K562 (cell line): ENCODE measurements around the gene PI16. TPM values are rescaled to one million over a fixed set of nuclear protein-coding genes. Genes with fewer than 3 reads are reported as not detected.

Source experiments
- ARHGAP35 ChIP-seq: fragments of 450-650 bp; IDR thresholded peaks from 2 replicates; pipeline ENCODE4 v1.6.1; 2018; ENCODE audit not compliant: partially characterized antibody
- ATF1 ChIP-seq, 2 experiments: fragments of 450-650 bp in 1 of 2; IDR thresholded peaks; 2 replicates each; pipeline ENCODE4 v1.6.1; 2016; ENCODE audit warnings: missing compliant biosample characterization in 1 of 2, missing genetic modification characterization in 1 of 2
- CBFA2T3 ChIP-seq: fragments of 450-650 bp; IDR thresholded peaks from 2 replicates; pipeline ENCODE4 v1.6.1; 2017
- CBX3 ChIP-seq, 2 experiments: IDR thresholded peaks; 1 replicate in 1 of 2; 2 replicates in 1 of 2; pipeline ENCODE4 v1.6.1; 2012; ENCODE audit warnings: inconsistent platforms in 2 of 2, low read length in 2 of 2, borderline replicate concordance in 1 of 2, control low read depth in 1 of 2
- CTBP1 ChIP-seq: fragments of 450-650 bp; IDR thresholded peaks from 2 replicates; pipeline ENCODE4 v1.6.1; 2016; ENCODE audit warnings: borderline replicate concordance
- ETS2 ChIP-seq: IDR thresholded peaks from 2 replicates; pipeline ENCODE4 v1.6.1; 2016; ENCODE audit warnings: borderline replicate concordance, missing genetic modification characterization, mild to moderate bottlenecking, moderate library complexity, missing compliant biosample characterization; ENCODE audit not compliant: poor library complexity, severe bottlenecking
- FOS ChIP-seq: IDR thresholded peaks from 3 replicates; pipeline ENCODE4 v1.6.1; 2011; ENCODE audit not compliant: insufficient read length; ENCODE audit errors: extremely low read depth
- FOSL1 ChIP-seq: fragments of 200-800 bp; sonication (Bioruptor generic); conservative IDR thresholded peaks from 2 replicates; pipeline ENCODE4 v1.6.1; 2016; ENCODE audit warnings: missing genetic modification characterization, missing compliant biosample characterization
- GATA2 ChIP-seq: sonication (generic); formaldehyde crosslinking; IDR thresholded peaks from 2 replicates; pipeline ENCODE4 v1.4.0; 2020; ENCODE audit warnings: mild to moderate bottlenecking, missing genetic modification reagents
- JUN ChIP-seq, 2 experiments: sonication (generic) in 1 of 2; formaldehyde crosslinking in 1 of 2; IDR thresholded peaks; 2 replicates each; pipeline versions ENCODE4 v1.6.1 to v1.8.0; 2012 to 2022; ENCODE audit warnings: borderline replicate concordance in 2 of 2, mild to moderate bottlenecking in 2 of 2, improper control_type of control experiment in 1 of 2, low read depth in 1 of 2, low read length in 1 of 2, missing genetic modification reagents in 1 of 2
- KAT2B ChIP-seq: IDR thresholded peaks from one replicate; pipeline ENCODE4 v1.6.1; 2012; ENCODE audit warnings: low read depth, mild to moderate bottlenecking, control low read depth, inconsistent platforms, low read length, moderate library complexity
- KDM1A ChIP-seq, 2 experiments: fragments of 450-650 bp; IDR thresholded peaks; 2 replicates each; pipeline ENCODE4 v1.6.1; 2016; ENCODE audit warnings: mild to moderate bottlenecking in 2 of 2
- MAFF ChIP-seq: IDR thresholded peaks from 2 replicates; pipeline ENCODE4 v1.6.1; 2012; ENCODE audit warnings: low read length, improper control_type of control experiment
- NCOR1 ChIP-seq: fragments of 450-650 bp; IDR thresholded peaks from 2 replicates; pipeline ENCODE4 v1.6.1; 2016; ENCODE audit warnings: mild to moderate bottlenecking, moderate library complexity
- NFYB ChIP-seq: IDR thresholded peaks from 2 replicates; pipeline ENCODE4 v1.6.1; 2011; ENCODE audit warnings: mild to moderate bottlenecking, moderate library complexity; ENCODE audit not compliant: insufficient read length; ENCODE audit errors: extremely low read depth
- PBX2 ChIP-seq, 2 experiments: IDR thresholded peaks in 1 of 2; conservative IDR thresholded peaks in 1 of 2; 2 replicates each; pipeline ENCODE4 v1.6.1; 2016; ENCODE audit warnings: low read depth in 2 of 2, mild to moderate bottlenecking in 1 of 2, missing compliant biosample characterization in 1 of 2, missing genetic modification characterization in 1 of 2, moderate library complexity in 1 of 2
- PYGO2 ChIP-seq: fragments of 450-650 bp; IDR thresholded peaks from 2 replicates; pipeline ENCODE4 v1.6.1; 2016; ENCODE audit warnings: mild to moderate bottlenecking, missing genetic modification characterization, moderate library complexity, missing compliant biosample characterization
- SMARCC2 ChIP-seq: fragments of 450-650 bp; IDR thresholded peaks from 2 replicates; pipeline ENCODE4 v1.6.1; 2017; ENCODE audit warnings: antibody characterized with exemption, moderate library complexity, mild to moderate bottlenecking, low read depth
- SREBF1 ChIP-seq: fragments of 150-350 bp; IDR thresholded peaks from 2 replicates; pipeline ENCODE4 v1.6.1; 2014; ENCODE audit warnings: antibody characterized with exemption, low read depth, low read length, borderline replicate concordance
- TAF1 ChIP-seq: IDR thresholded peaks from 2 replicates; pipeline ENCODE4 v1.6.1; 2011; ENCODE audit warnings: mild to moderate bottlenecking, low read length, moderate library complexity; ENCODE audit not compliant: insufficient read depth, control insufficient read depth, severe bottlenecking; ENCODE audit errors: extremely low read depth
- TEAD4 ChIP-seq, 2 experiments: sonication (generic) in 1 of 2; formaldehyde crosslinking in 1 of 2; IDR thresholded peaks; 2 replicates each; pipeline versions ENCODE4 v1.6.1 to v1.8.0; 2012 to 2022; ENCODE audit warnings: borderline replicate concordance in 1 of 2, inconsistent platforms in 1 of 2, low read length in 1 of 2, mild to moderate bottlenecking in 1 of 2, missing genetic modification reagents in 1 of 2
- THRAP3 ChIP-seq: fragments of 450-650 bp; IDR thresholded peaks from 2 replicates; pipeline ENCODE4 v1.6.1; 2016; ENCODE audit warnings: mild to moderate bottlenecking, inconsistent platforms, borderline replicate concordance
- ZBTB43 ChIP-seq: sonication (generic); formaldehyde crosslinking; IDR thresholded peaks from 2 replicates; pipeline ENCODE4 v1.8.0; 2023; ENCODE audit warnings: mild to moderate bottlenecking, missing genetic modification reagents
- ZNF175 ChIP-seq: fragments of 200-800 bp; sonication (Bioruptor generic); IDR thresholded peaks from 2 replicates; pipeline ENCODE4 v1.6.1; 2016; ENCODE audit warnings: low read depth, mild to moderate bottlenecking, missing genetic modification characterization, missing compliant biosample characterization
- ZNF232 ChIP-seq: sonication (generic); formaldehyde crosslinking; IDR thresholded peaks from 2 replicates; pipeline ENCODE4 v1.8.0; 2022; ENCODE audit warnings: mild to moderate bottlenecking, missing genetic modification reagents
- polyA plus RNA-seq, 8 experiments: library from polyadenylated mRNA; depleted of rRNA in 4 of 8; stranded (reverse) in 5 of 8; unstranded in 3 of 8; fragments of >200 nt; fragmentation: Nextera tagmentation in 2 of 8; fragmentation: Illumina TruSeq in 1 of 8; extraction: Ambion mirVana in 2 of 8; extraction: Trizol in 1 of 8; gene quantifications; 2 replicates each; pipeline versions ENCODE4 v1.2.1 to v1.2.3, GENCODE V29; 2011 to 2014; ENCODE audit warnings: inconsistent platforms in 1 of 8, missing spikeins in 1 of 8
- total RNA-seq, 7 experiments: library from RNA; depleted of rRNA in 6 of 7; stranded (reverse); fragments of >200 nt in 6 of 7; fragmentation: Illumina TruSeq in 2 of 7; extraction: Trizol in 2 of 7; gene quantifications; 2 replicates each; pipeline versions ENCODE4 v1.2.1 to v1.2.3, GENCODE V29; 2011 to 2021; ENCODE audit warnings: low replicate concordance in 1 of 7

The PI16 gene
- total and polyA plus RNA-seq, 9 of the 15 experiments (the other 6 are each of a cell fraction or from before 2014, with no cell fraction given), result 0.06 to 0.18 TPM; not detected in 7

GRCh38 chr6:36908747-36909146, 45.8 kb upstream of the PI16 start (continued):
- TF ChIP-seq FOS (no peak), PBX2 (CRISPR knock-in tag; IDR thresholded peaks at IDR 0.05; ENCODE audit: low read depth) (no peak), PBX2 (tag; conservative IDR thresholded peaks at IDR 0.05; ENCODE audit: low read depth) (0 out of 2 replicates have a peak, but pooled peaks have one; percentile 27), ZNF175 (CRISPR knock-in tag) (no peak; the same call in 1 of the 2 replicates), ATF1 (CRISPR knock-in tag; IDR thresholded peaks at IDR 0.05) (no peak), ATF1 (tag; IDR thresholded peaks at IDR 0.05) (0 out of 2 replicates have a peak, but pooled peaks have one; percentile 17), MAFF (peak; percentile 53; the same call in 1 of the 2 replicates), ARHGAP35 (no peak), TEAD4 (IDR thresholded peaks at IDR 0.05; ENCODE audit: low read length) (peak; percentile 50; the same call in 1 of the 2 replicates), TEAD4 (CRISPR knock-in tag; IDR thresholded peaks at IDR 0.05; ENCODE audit: borderline replicate concordance) (no peak), CTBP1 (peak; percentile 90), JUN (IDR thresholded peaks at IDR 0.05; ENCODE audit: borderline replicate concordance, low read depth, low read length) (peak; percentile 78; the same call in 1 of the 2 replicates), JUN (CRISPR knock-in tag; IDR thresholded peaks at IDR 0.05; ENCODE audit: borderline replicate concordance) (no peak), SMARCC2 (peak; percentile 51; the same call in 1 of the 2 replicates), TAF1 (no peak), ZBTB43 (no peak), KDM1A (IDR thresholded peaks at IDR 0.05) (peak; percentile 39 to 61), NCOR1 (0 out of 2 replicates have a peak, but pooled peaks have one; percentile 36), SREBF1 (no peak), THRAP3 (no peak), GATA2 (CRISPR knock-in tag) (peak; percentile 50; the same call in 1 of the 2 replicates), CBX3 (IDR thresholded peaks at IDR 0.05; ENCODE audit: borderline replicate concordance in 1 of 2, low read length in 2 of 2) (no peak), NFYB (no peak), KAT2B (no peak), ETS2 (tag) (no peak), PYGO2 (tag) (no peak), ZNF232 (CRISPR knock-in tag) (no peak), CBFA2T3 (peak; percentile 74), FOSL1 (peak; percentile 62; the same call in 1 of the 2 replicates)
